Measurements from ENCODE around the gene TMEM130.

- no peak for TF ChIP-seq CTCF (IDR thresholded peaks at IDR 0.05)
- no peak for TF ChIP-seq POLR2AphosphoS5 (IDR thresholded peaks at IDR 0.05)
- no peak for TF ChIP-seq POLR2A (IDR thresholded peaks at IDR 0.05)
These were observed 32.7 kb upstream of the TMEM130 start for GRCh38 chr7:98902523-98902922.
